GM18499 (cell line): ENCODE measurements around the gene CARMIL3.
"Not testable (repeated sequence)": the region's sequence is repeated elsewhere in the genome, so short reads cannot be mapped to it uniquely, and the experiment has no call there.

ENCODE experiments used
- ATAC-seq: cut with Tn5 transposase; IDR thresholded peaks from one replicate; pipeline ENCODE4 v1.9.1; 2021; ENCODE audit warnings: moderate number of reproducible peaks; ENCODE audit not compliant: insufficient read depth, unreplicated experiment

Gene CARMIL3

DNA sequence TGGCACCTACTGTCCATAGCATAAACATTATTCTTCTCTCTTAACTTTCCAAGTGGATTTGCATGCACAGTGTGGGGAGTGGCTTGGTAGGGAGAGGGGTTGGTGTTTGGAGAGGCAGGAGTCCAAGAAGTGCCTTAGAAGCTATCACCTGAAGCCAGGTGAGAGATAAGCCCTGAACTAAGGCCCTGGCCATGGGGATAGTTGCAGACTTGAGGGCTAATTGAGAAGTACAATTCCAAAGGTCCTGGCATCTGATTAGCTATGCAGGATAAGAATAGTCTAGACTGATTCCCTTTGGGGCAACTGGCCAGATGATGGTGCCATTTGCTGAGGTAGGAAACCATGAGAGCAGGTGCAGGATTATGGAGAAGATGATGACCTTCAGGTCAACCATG lies 40.3 kb downstream of the CARMIL3 start:
- no peak for ATAC-seq

DNA sequence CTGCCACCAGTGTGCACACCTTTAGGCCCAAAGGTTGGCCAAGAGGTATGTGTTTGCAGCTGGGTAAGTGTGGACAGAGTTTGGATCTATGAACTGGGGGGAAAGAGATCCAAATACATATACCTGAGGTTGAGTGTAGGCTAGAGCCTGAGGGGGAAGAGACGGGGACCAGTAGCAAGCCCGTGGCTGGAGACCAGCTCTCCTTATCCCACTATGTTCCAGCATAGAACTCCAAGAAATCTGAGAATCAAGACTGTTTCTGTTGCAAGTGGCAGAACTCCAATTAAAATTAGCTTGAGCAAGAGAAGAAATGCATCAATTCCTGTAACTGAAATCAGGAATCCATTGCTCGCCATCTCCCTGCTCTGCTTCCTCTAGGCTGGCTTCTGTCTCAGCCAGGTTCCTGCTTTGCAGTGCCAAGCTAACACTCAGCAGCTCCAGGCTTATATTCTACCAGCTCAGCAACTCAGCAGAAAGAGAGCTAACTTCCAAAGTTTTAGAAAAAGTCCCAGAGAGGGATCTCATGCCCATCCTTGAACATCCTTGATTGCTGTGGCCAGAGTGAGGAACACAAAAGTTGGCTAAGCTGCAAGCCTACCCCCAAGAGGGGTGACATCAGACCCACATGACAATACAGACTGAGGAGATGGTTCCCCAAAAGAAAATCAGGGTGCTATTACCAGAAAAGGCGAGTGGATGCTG lies 40.8 kb downstream of the CARMIL3 start:
- no peak for ATAC-seq

DNA sequence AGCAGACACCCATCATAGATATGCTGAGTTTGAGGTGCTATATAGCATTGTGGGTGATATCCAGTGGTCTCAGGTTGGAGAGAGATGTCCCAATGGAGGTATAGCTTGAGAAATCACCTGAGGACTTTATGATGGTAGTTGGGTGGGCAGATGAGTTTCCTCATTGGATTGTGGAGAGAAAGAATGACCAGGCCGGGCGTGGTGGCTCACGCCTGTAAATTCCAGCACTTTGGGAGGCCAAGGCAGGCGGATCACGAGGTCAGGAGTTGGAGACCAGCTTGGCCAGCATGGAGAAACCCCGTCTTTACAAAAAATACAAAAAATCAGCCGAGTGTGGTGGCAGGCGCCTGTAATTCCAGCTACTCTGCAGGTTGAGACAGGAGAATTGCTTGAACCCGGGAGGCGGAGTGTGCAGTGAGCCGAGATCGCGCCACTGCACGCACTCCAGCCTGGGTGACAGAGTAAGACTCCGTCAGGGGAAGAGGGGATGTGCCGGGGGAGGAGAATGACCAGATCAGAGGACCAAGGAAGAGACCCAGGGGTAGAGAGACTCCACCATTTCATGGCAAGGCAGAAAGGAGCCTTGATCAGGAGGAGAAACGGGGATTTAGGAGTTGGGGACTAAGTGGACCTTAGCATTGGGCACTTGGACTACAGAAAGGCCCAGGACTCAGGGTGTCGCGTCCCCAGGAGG lies 41.5 kb downstream of the CARMIL3 start:
- ATAC-seq: no peak

- no peak for ATAC-seq
Measured at GRCh38 chr14:24093901-24094840, 42.4 kb downstream of the CARMIL3 start, which contains the start of gene PCK2. PCK2 (plus strand) TSS chr14:24094311; CDS start chr14:24094406, 95 bp downstream.

DNA sequence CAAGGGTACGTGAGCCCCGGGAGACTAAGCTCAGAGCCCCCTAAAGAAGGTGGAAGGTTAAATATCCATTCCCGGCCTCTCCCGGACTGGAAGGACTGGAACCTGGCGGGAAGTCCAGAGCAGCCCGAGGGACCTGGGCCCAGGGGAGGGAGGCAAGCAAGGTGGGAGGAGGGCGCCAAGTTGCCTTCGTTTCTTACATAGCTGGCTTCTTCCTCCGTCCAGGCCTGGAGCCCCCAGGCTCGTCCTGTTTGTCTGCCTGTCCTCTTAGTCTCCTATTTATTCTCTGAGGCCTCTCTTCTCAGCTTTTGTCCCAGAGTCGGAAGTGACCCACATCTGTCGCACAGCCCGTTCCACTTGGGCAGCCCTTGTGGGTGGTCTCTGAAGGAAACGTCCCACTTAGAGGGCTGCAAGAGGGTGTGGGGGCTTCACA lies 43.0 kb downstream of the CARMIL3 start:
- ATAC-seq: no peak

GRCh38 chr14:24095271-24096068 lies 43.7 kb downstream of the CARMIL3 start:
- peak; percentile 57 for ATAC-seq

- ATAC-seq: no peak
Measured at GRCh38 chr14:24096545-24097181, 44.9 kb downstream of the CARMIL3 start.

GRCh38 chr14:24098229-24098926 lies 46.6 kb downstream of the CARMIL3 start:
- ATAC-seq: no peak

GRCh38 chr14:24098927-24099813 lies 47.4 kb downstream of the CARMIL3 start:
- no peak for ATAC-seq

GRCh38 chr14:24100197-24100981 lies 48.6 kb downstream of the CARMIL3 start:
- ATAC-seq: no peak

GRCh38 chr14:24100982-24101494 lies 49.2 kb downstream of the CARMIL3 start:
- ATAC-seq: no peak

GRCh38 chr14:24102357-24103048 lies 50.7 kb downstream of the CARMIL3 start:
- ATAC-seq: no peak

GRCh38 chr14:24103451-24103850 lies 51.6 kb downstream of the CARMIL3 start:
- no peak for ATAC-seq

DNA sequence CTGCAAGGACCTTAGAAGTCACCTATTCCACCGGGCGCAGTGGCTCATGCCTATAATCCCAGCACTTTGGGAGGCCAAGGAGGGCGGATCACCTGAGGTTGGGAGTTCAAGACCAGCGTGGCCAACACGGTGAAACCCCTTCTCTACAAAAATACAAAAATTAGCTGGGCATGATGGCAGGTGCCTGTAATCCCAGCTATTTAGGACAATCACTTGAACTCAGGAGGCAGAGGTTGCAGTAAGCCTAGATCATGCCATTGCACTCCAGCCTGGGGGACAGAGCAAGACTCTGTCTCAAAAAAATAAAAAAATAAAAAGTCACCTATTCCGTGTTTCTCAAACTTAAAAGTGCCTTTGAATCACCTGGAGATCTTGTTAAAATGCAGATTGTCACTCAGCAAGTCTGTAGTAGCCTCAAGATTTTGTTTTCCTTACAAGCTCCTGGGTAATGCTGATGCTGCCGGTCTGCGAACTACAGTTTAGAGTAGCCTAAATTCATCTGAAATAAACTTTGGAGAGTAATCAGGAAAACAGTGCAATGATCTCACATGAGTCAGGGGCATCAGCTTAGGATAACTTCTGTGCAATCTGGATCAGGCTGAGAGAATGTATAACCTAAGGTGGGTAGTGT lies 53.9 kb downstream of the CARMIL3 start:
- ATAC-seq: not testable (repeated sequence)

GRCh38 chr14:24106672-24107271 lies 55.0 kb downstream of the CARMIL3 start:
- no peak for ATAC-seq
